ENCODE measurements around the gene USP17L19.
"Not testable (repeated sequence)": the region's sequence is repeated elsewhere in the genome, so short reads cannot be mapped to it uniquely, and the experiment has no call there.

Gene USP17L19, protein sequence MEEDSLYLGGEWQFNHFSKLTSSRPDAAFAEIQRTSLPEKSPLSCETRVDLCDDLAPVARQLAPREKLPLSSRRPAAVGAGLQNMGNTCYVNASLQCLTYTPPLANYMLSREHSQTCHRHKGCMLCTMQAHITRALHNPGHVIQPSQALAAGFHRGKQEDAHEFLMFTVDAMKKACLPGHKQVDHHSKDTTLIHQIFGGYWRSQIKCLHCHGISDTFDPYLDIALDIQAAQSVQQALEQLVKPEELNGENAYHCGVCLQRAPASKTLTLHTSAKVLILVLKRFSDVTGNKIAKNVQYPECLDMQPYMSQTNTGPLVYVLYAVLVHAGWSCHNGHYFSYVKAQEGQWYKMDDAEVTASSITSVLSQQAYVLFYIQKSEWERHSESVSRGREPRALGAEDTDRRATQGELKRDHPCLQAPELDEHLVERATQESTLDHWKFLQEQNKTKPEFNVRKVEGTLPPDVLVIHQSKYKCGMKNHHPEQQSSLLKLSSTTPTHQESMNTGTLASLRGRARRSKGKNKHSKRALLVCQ

DNA sequence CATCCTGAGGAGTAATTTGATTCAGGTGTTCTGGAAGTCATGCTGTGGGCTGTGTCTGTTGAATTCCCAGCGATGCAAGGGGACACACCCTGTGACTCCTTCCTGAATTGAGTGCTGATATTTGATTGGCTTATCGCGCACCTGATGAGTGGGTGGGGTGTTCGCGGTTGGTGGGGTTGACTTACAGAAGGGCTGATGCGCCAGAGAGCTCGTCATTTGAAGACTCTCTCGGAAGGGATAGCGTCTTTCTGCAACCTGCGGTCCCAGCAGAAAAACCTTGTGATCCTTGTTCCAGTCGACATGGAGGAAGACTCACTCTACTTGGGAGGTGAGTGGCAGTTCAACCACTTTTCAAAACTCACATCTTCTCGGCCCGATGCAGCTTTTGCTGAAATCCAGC, at the start of gene USP17L19:
Gene USP17L19 (plus strand): TSS at position 301 of the 400 bp plus-strand sequence. CDS start 0 bp downstream, at position 301.
- DNase-seq (ENCODE audit: extremely low read depth, insufficient read length); H3K36me3 ChIP-seq (ENCODE audit: control insufficient read depth, insufficient read depth, low read length): not testable (repeated sequence)

DNA sequence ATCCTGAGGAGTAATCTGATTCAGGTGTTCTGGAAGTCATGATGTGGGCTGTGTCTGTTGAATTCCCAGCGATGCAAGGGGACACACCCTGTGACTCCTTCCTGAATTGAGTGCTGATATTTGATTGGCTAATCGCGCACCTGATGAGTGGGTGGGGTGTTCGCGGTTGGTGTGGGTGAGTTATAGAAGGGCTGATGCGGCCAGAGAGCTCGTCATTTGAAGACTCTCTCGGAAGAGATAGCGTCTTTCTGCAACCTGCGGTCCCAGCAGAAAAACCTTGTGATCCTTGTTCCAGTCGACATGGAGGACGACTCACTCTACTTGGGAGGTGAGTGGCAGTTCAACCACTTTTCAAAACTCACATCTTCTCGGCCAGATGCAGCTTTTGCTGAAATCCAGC, 42.8 kb upstream of the USP17L19 start, which contains the start of gene USP17L10:
Gene USP17L10 (plus strand): TSS at position 301 of the 400 bp plus-strand sequence. CDS start 0 bp downstream, at position 301.
- H3K36me3 ChIP-seq (ENCODE audit: control insufficient read depth, insufficient read depth, low read length); H3K4me3 ChIP-seq (replicated peaks; ENCODE audit: low read depth, low read length); H3K27me3 ChIP-seq (replicated peaks; ENCODE audit: control insufficient read depth, insufficient read depth, low read length); DNase-seq (ENCODE audit: extremely low read depth, insufficient read length): not testable (repeated sequence)

More for the DNA sequence above, at the start of gene USP17L19:
- H3K4me3 ChIP-seq (replicated peaks; ENCODE audit: low read depth, low read length); H3K27me3 ChIP-seq (replicated peaks; ENCODE audit: control insufficient read depth, insufficient read depth, low read length): not testable (repeated sequence)

DNA sequence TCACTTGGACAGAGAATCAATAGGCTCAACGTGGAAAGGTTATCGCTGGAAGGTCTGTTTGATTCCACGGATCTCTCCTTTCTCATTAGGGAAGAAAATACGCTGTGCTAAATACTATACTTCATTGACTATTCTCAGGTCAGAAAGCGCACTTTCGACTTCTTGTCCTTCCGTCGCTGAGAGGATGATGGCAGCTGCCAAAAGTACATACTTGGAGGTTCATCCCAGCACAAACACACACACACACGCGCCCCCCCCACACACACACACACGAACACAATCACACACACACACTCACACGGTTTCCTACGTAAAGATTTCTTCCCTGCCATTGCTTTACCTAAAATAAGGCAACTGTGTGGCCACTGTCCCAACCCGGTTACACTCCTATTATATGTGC, 38.5 kb upstream of the USP17L19 start:
- H3K36me3 ChIP-seq (ENCODE audit: control insufficient read depth, insufficient read depth, low read length); H3K4me3 ChIP-seq (replicated peaks; ENCODE audit: low read depth, low read length); H3K27me3 ChIP-seq (replicated peaks; ENCODE audit: control insufficient read depth, insufficient read depth, low read length); DNase-seq (ENCODE audit: extremely low read depth, insufficient read length): not testable (repeated sequence)

DNA sequence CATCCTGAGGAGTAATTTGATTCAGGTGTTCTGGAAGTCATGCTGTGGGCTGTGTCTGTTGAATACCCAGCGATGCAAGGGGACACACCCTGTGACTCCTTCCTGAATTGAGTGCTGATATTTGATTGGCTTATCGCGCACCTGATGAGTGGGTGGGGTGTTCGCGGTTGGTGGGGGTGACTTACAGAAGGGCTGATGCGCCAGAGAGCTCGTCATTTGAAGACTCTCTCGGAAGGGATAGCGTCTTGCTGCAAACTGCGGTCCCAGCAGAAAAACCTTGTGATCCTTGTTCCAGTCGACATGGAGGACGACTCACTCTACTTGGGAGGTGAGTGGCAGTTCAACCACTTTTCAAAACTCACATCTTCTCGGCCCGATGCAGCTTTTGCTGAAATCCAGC, 38.1 kb upstream of the USP17L19 start, which contains the start of gene USP17L11:
Gene USP17L11 (plus strand): TSS at position 301 of the 400 bp plus-strand sequence. CDS start 0 bp downstream, at position 301.
- not testable (repeated sequence) for DNase-seq (ENCODE audit: extremely low read depth, insufficient read length); H3K27me3 ChIP-seq (replicated peaks; ENCODE audit: control insufficient read depth, insufficient read depth, low read length); H3K36me3 ChIP-seq (ENCODE audit: control insufficient read depth, insufficient read depth, low read length); H3K4me3 ChIP-seq (replicated peaks; ENCODE audit: low read depth, low read length)

DNA sequence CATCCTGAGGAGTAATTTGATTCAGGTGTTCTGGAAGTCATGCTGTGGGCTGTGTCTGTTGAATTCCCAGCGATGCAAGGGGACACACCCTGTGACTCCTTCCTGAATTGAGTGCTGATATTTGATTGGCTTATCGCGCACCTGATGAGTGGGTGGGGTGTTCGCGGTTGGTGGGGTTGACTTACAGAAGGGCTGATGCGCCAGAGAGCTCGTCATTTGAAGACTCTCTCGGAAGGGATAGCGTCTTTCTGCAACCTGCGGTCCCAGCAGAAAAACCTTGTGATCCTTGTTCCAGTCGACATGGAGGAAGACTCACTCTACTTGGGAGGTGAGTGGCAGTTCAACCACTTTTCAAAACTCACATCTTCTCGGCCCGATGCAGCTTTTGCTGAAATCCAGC, 33.3 kb upstream of the USP17L19 start, which contains the start of gene USP17L12:
Gene USP17L12 (plus strand): TSS at position 301 of the 400 bp plus-strand sequence. CDS start 0 bp downstream, at position 301.
- H3K27me3 ChIP-seq (replicated peaks; ENCODE audit: control insufficient read depth, insufficient read depth, low read length); H3K4me3 ChIP-seq (replicated peaks; ENCODE audit: low read depth, low read length); H3K36me3 ChIP-seq (ENCODE audit: control insufficient read depth, insufficient read depth, low read length); DNase-seq (ENCODE audit: extremely low read depth, insufficient read length): not testable (repeated sequence)

DNA sequence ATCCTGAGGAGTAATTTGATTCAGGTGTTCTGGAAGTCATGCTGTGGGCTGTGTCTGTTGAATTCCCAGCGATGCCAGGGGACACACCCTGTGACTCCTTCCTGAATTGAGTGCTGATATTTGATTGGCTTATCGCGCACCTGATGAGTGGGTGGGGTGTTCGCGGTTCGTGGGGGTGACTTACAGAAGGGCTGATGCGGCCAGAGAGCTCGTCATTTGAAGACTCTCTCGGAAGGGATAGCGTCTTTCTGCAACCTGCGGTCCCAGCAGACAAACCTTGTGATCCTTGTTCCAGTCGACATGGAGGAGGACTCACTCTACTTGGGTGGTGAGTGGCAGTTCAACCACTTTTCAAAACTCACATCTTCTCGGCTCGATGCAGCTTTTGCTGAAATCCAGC, 28.6 kb upstream of the USP17L19 start, which contains the start of gene USP17L13:
Gene USP17L13 (plus strand): TSS at position 301 of the 400 bp plus-strand sequence. CDS start 0 bp downstream, at position 301.
- not testable (repeated sequence) for H3K36me3 ChIP-seq (ENCODE audit: control insufficient read depth, insufficient read depth, low read length); H3K27me3 ChIP-seq (replicated peaks; ENCODE audit: control insufficient read depth, insufficient read depth, low read length); DNase-seq (ENCODE audit: extremely low read depth, insufficient read length); H3K4me3 ChIP-seq (replicated peaks; ENCODE audit: low read depth, low read length)

DNA sequence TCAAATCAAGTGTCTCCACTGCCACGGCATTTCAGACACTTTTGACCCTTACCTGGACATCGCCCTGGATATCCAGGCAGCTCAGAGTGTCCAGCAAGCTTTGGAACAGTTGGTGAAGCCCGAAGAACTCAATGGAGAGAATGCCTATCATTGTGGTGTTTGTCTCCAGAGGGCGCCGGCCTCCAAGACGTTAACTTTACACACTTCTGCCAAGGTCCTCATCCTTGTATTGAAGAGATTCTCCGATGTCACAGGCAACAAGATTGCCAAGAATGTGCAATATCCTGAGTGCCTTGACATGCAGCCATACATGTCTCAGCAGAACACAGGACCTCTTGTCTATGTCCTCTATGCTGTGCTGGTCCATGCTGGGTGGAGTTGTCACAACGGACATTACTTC, 22.9 kb upstream of the USP17L19 start:
- H3K27me3 ChIP-seq (replicated peaks; ENCODE audit: control insufficient read depth, insufficient read depth, low read length); H3K36me3 ChIP-seq (ENCODE audit: control insufficient read depth, insufficient read depth, low read length); H3K4me3 ChIP-seq (replicated peaks; ENCODE audit: low read depth, low read length); DNase-seq (ENCODE audit: extremely low read depth, insufficient read length): not testable (repeated sequence)

DNA sequence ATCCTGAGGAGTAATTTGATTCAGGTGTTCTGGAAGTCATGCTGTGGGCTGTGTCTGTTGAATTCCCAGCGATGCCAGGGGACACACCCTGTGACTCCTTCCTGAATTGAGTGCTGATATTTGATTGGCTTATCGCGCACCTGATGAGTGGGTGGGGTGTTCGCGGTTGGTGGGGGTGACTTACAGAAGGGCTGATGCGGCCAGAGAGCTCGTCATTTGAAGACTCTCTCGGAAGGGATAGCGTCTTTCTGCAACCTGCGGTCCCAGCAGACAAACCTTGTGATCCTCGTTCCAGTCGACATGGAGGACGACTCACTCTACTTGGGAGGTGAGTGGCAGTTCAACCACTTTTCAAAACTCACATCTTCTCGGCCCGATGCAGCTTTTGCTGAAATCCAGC, 19.1 kb upstream of the USP17L19 start, which contains the start of gene USP17L15:
Gene USP17L15 (plus strand): TSS at position 301 of the 400 bp plus-strand sequence. CDS start 0 bp downstream, at position 301.
- not testable (repeated sequence) for H3K27me3 ChIP-seq (replicated peaks; ENCODE audit: control insufficient read depth, insufficient read depth, low read length); H3K4me3 ChIP-seq (replicated peaks; ENCODE audit: low read depth, low read length); H3K36me3 ChIP-seq (ENCODE audit: control insufficient read depth, insufficient read depth, low read length); DNase-seq (ENCODE audit: extremely low read depth, insufficient read length)

DNA sequence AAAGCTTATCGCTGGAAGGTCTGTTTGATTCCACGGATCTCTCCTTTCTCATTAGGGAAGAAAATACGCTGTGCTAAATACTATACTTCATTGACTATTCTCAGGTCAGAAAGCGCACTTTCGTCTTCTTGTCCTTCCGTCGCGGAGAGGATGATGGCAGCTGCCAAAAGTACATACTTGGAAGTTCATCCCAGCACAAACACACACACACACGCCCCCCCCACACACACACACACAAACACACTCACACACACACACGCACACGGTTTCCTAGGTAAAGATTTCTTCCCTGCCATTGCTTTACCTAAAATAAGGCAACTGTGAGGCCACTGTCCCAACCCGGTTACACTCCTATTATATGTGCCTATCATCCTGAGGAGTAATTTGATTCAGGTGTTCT, 14.7 kb upstream of the USP17L19 start:
- H3K4me3 ChIP-seq (replicated peaks; ENCODE audit: low read depth, low read length); H3K36me3 ChIP-seq (ENCODE audit: control insufficient read depth, insufficient read depth, low read length); DNase-seq (ENCODE audit: extremely low read depth, insufficient read length): not testable (repeated sequence)

DNA sequence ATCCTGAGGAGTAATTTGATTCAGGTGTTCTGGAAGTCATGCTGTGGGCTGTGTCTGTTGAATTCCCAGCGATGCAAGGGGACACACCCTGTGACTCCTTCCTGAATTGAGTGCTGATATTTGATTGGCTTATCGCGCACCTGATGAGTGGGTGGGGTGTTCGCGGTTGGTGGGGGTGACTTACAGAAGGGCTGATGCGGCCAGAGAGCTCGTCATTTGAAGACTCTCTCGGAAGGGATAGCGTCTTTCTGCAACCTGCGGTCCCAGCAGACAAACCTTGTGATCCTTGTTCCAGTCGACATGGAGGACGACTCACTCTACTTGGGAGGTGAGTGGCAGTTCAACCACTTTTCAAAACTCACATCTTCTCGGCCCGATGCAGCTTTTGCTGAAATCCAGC, 9.6 kb upstream of the USP17L19 start, which contains the start of gene USP17L17:
Gene USP17L17 (plus strand): TSS at position 301 of the 400 bp plus-strand sequence. CDS start 0 bp downstream, at position 301.
- not testable (repeated sequence) for H3K36me3 ChIP-seq (ENCODE audit: control insufficient read depth, insufficient read depth, low read length); H3K27me3 ChIP-seq (replicated peaks; ENCODE audit: control insufficient read depth, insufficient read depth, low read length); H3K4me3 ChIP-seq (replicated peaks; ENCODE audit: low read depth, low read length); DNase-seq (ENCODE audit: extremely low read depth, insufficient read length)

More for the DNA sequence above, 14.7 kb upstream of the USP17L19 start:
- not testable (repeated sequence) for H3K27me3 ChIP-seq (replicated peaks; ENCODE audit: control insufficient read depth, insufficient read depth, low read length)

DNA sequence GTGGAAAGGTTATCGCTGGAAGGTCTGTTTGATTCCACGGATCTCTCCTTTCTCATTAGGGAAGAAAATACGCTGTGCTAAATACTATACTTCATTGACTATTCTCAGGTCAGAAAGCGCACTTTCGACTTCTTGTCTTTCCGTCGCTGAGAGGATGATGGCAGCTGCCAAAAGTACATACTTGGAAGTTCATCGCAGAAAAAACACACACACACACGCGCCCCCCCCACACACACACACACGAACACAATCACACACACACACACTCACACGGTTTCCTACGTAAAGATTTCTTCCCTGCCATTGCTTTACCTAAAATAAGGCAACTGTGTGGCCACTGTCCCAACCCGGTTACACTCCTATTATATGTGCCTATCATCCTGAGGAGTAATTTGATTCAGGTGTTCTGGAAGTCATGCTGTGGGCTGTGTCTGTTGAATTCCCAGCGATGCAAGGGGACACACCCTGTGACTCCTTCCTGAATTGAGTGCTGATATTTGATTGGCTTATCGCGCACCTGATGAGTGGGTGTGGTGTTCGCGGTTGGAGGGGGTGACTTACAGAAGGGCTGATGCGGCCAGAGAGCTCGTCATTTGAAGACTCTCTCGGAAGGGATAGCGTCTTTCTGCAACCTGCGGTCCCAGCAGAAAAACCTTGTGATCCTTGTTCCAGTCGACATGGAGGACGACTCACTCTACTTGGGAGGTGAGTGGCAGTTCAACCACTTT, 5.1 kb upstream of the USP17L19 start, which contains the start of gene USP17L18:
Gene USP17L18 (plus strand): TSS at position 678 of the 728 bp plus-strand sequence. CDS start 0 bp downstream, at position 678.
- not testable (repeated sequence) for H3K36me3 ChIP-seq (ENCODE audit: control insufficient read depth, insufficient read depth, low read length); H3K4me3 ChIP-seq (replicated peaks; ENCODE audit: low read depth, low read length); DNase-seq (ENCODE audit: extremely low read depth, insufficient read length); H3K27me3 ChIP-seq (replicated peaks; ENCODE audit: control insufficient read depth, insufficient read depth, low read length)

DNA sequence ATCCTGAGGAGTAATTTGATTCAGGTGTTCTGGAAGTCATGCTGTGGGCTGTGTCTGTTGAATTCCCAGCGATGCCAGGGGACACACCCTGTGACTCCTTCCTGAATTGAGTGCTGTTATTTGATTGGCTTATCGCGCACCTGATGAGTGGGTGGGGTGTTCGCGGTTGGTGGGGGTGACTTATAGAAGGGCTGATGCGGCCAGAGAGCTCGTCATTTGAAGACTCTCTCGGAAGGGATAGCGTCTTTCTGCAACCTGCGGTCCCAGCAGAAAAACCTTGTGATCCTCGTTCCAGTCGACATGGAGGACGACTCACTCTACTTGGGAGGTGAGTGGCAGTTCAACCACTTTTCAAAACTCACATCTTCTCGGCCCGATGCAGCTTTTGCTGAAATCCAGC, 4.6 kb downstream of the USP17L19 start, which contains the start of gene USP17L20:
Gene USP17L20 (plus strand): TSS at position 301 of the 400 bp plus-strand sequence. CDS start 0 bp downstream, at position 301.
- not testable (repeated sequence) for H3K27me3 ChIP-seq (replicated peaks; ENCODE audit: control insufficient read depth, insufficient read depth, low read length); H3K36me3 ChIP-seq (ENCODE audit: control insufficient read depth, insufficient read depth, low read length); DNase-seq (ENCODE audit: extremely low read depth, insufficient read length); H3K4me3 ChIP-seq (replicated peaks; ENCODE audit: low read depth, low read length)

DNA sequence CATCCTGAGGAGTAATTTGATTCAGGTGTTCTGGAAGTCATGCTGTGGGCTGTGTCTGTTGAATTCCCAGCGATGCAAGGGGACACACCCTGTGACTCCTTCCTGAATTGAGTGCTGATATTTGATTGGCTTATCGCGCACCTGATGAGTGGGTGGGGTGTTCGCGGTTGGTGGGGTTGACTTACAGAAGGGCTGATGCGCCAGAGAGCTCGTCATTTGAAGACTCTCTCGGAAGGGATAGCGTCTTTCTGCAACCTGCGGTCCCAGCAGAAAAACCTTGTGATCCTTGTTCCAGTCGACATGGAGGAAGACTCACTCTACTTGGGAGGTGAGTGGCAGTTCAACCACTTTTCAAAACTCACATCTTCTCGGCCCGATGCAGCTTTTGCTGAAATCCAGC, 9.4 kb downstream of the USP17L19 start, which contains the start of gene USP17L21:
Gene USP17L21 (plus strand): TSS at position 301 of the 400 bp plus-strand sequence. CDS start 0 bp downstream, at position 301.
- H3K36me3 ChIP-seq (ENCODE audit: control insufficient read depth, insufficient read depth, low read length); H3K27me3 ChIP-seq (replicated peaks; ENCODE audit: control insufficient read depth, insufficient read depth, low read length); DNase-seq (ENCODE audit: extremely low read depth, insufficient read length); H3K4me3 ChIP-seq (replicated peaks; ENCODE audit: low read depth, low read length): not testable (repeated sequence)
